DND-41 (cell line): ENCODE measurements around the gene SH2D1A.

Experiments
- CTCF ChIP-seq: IDR thresholded peaks from 2 replicates; pipeline ENCODE4 v1.5.1; 2012; ENCODE audit warnings: borderline replicate concordance, low read length, moderate library complexity, mild to moderate bottlenecking; ENCODE audit not compliant: poor library complexity, severe bottlenecking; ENCODE audit errors: extremely low read depth
- EZH2 ChIP-seq: IDR thresholded peaks from 3 replicates; pipeline ENCODE4 v1.6.1; 2012; ENCODE audit warnings: borderline replicate concordance, low read depth, mild to moderate bottlenecking, moderate library complexity, low read length, inconsistent platforms; ENCODE audit not compliant: severe bottlenecking

DNA sequence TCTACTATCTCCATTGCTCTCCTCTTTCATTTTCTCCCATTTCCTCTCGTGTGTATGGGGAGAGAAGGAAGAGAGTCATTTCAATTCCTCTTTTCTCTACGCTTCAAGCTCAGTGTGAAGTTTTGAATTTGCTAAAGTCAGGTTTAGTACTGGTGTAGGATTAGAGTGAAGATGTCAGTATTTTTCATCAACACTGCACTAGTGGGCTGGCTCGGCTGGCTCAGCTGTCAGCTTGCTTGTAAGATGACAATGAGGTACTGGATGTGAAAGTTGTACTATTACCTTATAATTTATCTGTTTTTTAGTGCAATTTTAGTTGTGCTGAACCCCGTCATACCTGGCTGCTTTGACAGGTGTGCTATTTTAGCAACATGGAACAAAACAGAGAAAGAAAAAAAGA, 2.1 kb upstream of the SH2D1A start:
- TF ChIP-seq CTCF (no peak), EZH2 (no peak)
